ENCODE results near the gene TMC4.

DNA sequence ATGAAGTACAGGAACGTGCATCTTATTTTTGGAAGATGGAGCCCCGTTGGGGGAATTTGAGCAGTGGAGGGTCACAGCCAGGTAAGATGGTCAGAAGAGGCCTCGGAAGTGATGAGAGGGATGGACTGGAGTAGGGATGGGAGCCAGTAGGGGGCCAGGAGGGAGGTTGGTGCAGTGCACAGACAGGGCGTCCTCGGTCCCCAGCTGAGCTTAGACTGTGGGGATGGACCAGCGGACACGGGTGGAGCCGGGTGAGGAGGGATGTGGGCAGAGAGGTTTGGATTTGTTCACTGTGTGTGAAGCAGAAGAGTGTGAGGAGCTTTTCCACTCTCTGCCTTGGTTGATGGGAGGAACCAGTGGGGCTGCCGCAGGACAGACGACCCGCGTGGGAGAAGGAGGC lies 38.3 kb upstream of the TMC4 start:
- TF ChIP-seq, protein P1, sequence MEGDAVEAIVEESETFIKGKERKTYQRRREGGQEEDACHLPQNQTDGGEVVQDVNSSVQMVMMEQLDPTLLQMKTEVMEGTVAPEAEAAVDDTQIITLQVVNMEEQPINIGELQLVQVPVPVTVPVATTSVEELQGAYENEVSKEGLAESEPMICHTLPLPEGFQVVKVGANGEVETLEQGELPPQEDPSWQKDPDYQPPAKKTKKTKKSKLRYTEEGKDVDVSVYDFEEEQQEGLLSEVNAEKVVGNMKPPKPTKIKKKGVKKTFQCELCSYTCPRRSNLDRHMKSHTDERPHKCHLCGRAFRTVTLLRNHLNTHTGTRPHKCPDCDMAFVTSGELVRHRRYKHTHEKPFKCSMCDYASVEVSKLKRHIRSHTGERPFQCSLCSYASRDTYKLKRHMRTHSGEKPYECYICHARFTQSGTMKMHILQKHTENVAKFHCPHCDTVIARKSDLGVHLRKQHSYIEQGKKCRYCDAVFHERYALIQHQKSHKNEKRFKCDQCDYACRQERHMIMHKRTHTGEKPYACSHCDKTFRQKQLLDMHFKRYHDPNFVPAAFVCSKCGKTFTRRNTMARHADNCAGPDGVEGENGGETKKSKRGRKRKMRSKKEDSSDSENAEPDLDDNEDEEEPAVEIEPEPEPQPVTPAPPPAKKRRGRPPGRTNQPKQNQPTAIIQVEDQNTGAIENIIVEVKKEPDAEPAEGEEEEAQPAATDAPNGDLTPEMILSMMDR (IDR thresholded peaks at IDR 0.05), result no peak
- TF ChIP-seq POLR2A (IDR thresholded peaks at IDR 0.05) (no peak), EP300 (IDR thresholded peaks at IDR 0.05) (no peak), POLR2AphosphoS5 (IDR thresholded peaks at IDR 0.05) (no peak)

Measured in gastroesophageal sphincter (tissue), 3 donors.